Astrocyte (in vitro differentiated cells and primary cell): Measurements from ENCODE around the gene PPP2R3B. TPM values are rescaled to one million over a fixed set of nuclear protein-coding genes. Genes with fewer than 3 reads are reported as not detected.
"Not testable (repeated sequence)": the region's sequence is repeated elsewhere in the genome, so short reads cannot be mapped to it uniquely, and the experiment has no call there.

Experiments
- DNase-seq: peaks from one replicate; pipeline ENCODE4 v3.0.0-alpha.2; 2010; ENCODE audit warnings: low read depth
- FAIRE-seq: peaks from 2 replicates; lab custom pipeline; 2011; peaks lifted over from hg19 to GRCh38; lab: Jason Lieb, UNC
- H2AFZ ChIP-seq: 2 replicates; pipeline ENCODE4 v1.6.0; 2012; ENCODE audit warnings: low read depth, low read length, inconsistent platforms
- H3K27ac ChIP-seq: 2 replicates; pipeline ENCODE4 v1.5.1; 2011; ENCODE audit warnings: low read depth, low read length, inconsistent platforms
- H3K27me3 ChIP-seq: 2 replicates; pipeline ENCODE4 v1.6.0; 2011; ENCODE audit warnings: low read length, inconsistent platforms; ENCODE audit not compliant: insufficient read depth
- H3K36me3 ChIP-seq: 2 replicates; pipeline ENCODE4 v1.5.1; 2011; ENCODE audit warnings: low read length, inconsistent platforms; ENCODE audit not compliant: insufficient read depth
- H3K4me1 ChIP-seq: 2 replicates; pipeline ENCODE4 v1.5.1; 2011; ENCODE audit warnings: low read length, inconsistent platforms; ENCODE audit not compliant: insufficient read depth
- H3K4me2 ChIP-seq: 2 replicates; pipeline ENCODE4 v1.6.0; 2012; ENCODE audit warnings: low read length, inconsistent platforms
- H3K4me3 ChIP-seq: 2 replicates; pipeline ENCODE4 v1.5.1; 2011; ENCODE audit warnings: low read depth, mild to moderate bottlenecking, low read length, inconsistent platforms; ENCODE audit not compliant: insufficient read depth
- H3K79me2 ChIP-seq: 2 replicates; pipeline ENCODE4 v1.6.0; 2012; ENCODE audit warnings: mild to moderate bottlenecking, low read length, inconsistent platforms; ENCODE audit not compliant: insufficient read depth
- H3K9ac ChIP-seq: 2 replicates; pipeline ENCODE4 v1.6.0; 2012; ENCODE audit warnings: mild to moderate bottlenecking, low read length, inconsistent platforms
- H3K9me3 ChIP-seq: 2 replicates; pipeline ENCODE4 v1.5.1; 2012; ENCODE audit warnings: low read depth, mild to moderate bottlenecking, low read length, inconsistent platforms; ENCODE audit not compliant: insufficient read depth
- H4K20me1 ChIP-seq: 2 replicates; pipeline ENCODE4 v1.6.0; 2012; ENCODE audit warnings: low read length, inconsistent platforms; ENCODE audit not compliant: insufficient read depth
- H3K27ac Mint-ChIP-seq: one replicate; pipeline ENCODE4 v1.8.0; 2021; ENCODE audit warnings: mild to moderate bottlenecking, mixed read lengths; ENCODE audit not compliant: unreplicated experiment
- H3K27me3 Mint-ChIP-seq: one replicate; pipeline ENCODE4 v1.8.0; 2021; ENCODE audit warnings: low read depth, mixed read lengths; ENCODE audit not compliant: unreplicated experiment
- H3K36me3 Mint-ChIP-seq: one replicate; pipeline ENCODE4 v1.8.0; 2021; ENCODE audit warnings: low read depth, mixed read lengths; ENCODE audit not compliant: unreplicated experiment
- H3K4me1 Mint-ChIP-seq: one replicate; pipeline ENCODE4 v1.8.0; 2021; ENCODE audit warnings: low read depth, mixed read lengths; ENCODE audit not compliant: unreplicated experiment
- H3K4me3 Mint-ChIP-seq: one replicate; pipeline ENCODE4 v1.8.0; 2021; ENCODE audit warnings: mild to moderate bottlenecking, moderate library complexity, mixed read lengths; ENCODE audit not compliant: unreplicated experiment
- H3K9me3 Mint-ChIP-seq: one replicate; pipeline ENCODE4 v1.8.0; 2021; ENCODE audit warnings: mild to moderate bottlenecking, mixed read lengths; ENCODE audit not compliant: unreplicated experiment
- EZH2 ChIP-seq: IDR thresholded peaks from 2 replicates; pipeline ENCODE4 v1.6.1; 2012; ENCODE audit warnings: mild to moderate bottlenecking, low read length, inconsistent platforms; ENCODE audit not compliant: insufficient read depth
- total RNA-seq: library from RNA; stranded (reverse); gene quantifications from 2 replicates; pipeline ENCODE4 v1.2.1, GENCODE V29; 2021
- TF ChIP-seq, protein P1 (sequence below): IDR thresholded peaks from 2 replicates; pipeline ENCODE4 v1.5.1; 2011; ENCODE audit warnings: low read depth, mild to moderate bottlenecking, inconsistent platforms, low read length, moderate library complexity; ENCODE audit not compliant: insufficient read depth

Gene PPP2R3B
- total RNA-seq, 1 donor from 2014 or later, result 44.7 TPM

DNA sequence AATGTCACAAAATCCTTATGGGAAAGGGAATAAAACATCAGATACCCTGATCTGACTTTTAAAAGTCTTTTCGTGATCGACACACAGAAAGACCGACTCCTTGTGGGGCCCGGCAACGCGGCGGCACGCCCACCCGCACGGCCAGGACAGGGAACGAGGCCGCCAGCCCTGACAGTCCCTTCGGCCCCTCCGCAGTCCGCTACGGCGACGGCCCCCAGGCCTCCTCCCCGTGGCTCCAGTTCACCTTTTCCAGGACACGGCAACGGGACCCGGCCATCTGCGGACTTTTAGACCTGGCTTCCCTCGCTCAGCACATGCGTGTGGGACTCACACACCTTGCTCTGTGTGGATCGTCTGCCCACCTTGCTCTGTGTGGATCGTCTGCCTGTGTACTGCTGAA, 34.5 kb downstream of the PPP2R3B start:
- H3K9me3 ChIP-seq, result no peaks in the 10 kb centered on the region
- H3K4me1 ChIP-seq, result peaks cover 6% of the 10 kb centered on the region
- Mint-ChIP-seq H3K9me3 (peaks cover 2% of the 10 kb centered on the region), H3K4me1 (peaks cover 31% of the 10 kb centered on the region), H3K4me3 (no peak overlapping the region), H3K27me3 (no peaks in the 10 kb centered on the region), H3K27ac (no peak overlapping the region), H3K36me3 (peaks cover 21% of the 10 kb centered on the region)
- H3K79me2 ChIP-seq, result peaks cover 4% of the 10 kb centered on the region
- no peak overlapping the region for H3K27ac ChIP-seq
- H3K36me3 ChIP-seq, result no peaks in the 10 kb centered on the region
- DNase-seq (no peak), FAIRE-seq (no peak)
- TF ChIP-seq, protein P1, sequence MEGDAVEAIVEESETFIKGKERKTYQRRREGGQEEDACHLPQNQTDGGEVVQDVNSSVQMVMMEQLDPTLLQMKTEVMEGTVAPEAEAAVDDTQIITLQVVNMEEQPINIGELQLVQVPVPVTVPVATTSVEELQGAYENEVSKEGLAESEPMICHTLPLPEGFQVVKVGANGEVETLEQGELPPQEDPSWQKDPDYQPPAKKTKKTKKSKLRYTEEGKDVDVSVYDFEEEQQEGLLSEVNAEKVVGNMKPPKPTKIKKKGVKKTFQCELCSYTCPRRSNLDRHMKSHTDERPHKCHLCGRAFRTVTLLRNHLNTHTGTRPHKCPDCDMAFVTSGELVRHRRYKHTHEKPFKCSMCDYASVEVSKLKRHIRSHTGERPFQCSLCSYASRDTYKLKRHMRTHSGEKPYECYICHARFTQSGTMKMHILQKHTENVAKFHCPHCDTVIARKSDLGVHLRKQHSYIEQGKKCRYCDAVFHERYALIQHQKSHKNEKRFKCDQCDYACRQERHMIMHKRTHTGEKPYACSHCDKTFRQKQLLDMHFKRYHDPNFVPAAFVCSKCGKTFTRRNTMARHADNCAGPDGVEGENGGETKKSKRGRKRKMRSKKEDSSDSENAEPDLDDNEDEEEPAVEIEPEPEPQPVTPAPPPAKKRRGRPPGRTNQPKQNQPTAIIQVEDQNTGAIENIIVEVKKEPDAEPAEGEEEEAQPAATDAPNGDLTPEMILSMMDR, result no peak
- TF ChIP-seq EZH2, result no peak
- H2AFZ ChIP-seq, result no peak overlapping the region
- H4K20me1 ChIP-seq, result no peaks in the 10 kb centered on the region
- H3K9ac ChIP-seq, result no peak overlapping the region
- H3K4me3 ChIP-seq, result no peak overlapping the region
- H3K4me2 ChIP-seq, result no peak overlapping the region
- H3K27me3 ChIP-seq, result no peaks in the 10 kb centered on the region

DNA sequence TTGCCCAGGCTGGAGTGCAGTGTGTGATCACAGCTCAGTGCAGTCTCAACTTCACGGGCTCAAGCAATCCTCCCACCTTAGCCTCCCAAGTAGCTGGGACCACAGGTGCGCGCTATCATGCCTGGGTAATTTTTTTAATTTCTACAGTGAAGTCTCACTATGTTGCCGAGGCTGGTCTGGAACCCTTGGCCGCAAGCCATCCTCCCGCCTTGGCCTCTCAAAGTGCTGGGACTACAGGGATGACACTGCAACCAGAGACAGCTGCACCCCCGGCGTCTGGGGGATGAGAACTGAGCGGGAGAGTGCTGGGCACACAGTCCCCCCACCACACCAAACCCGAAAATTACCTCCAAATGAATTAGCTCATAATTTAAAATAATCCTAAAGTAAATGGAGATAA, 35.0 kb downstream of the PPP2R3B start:
- no peak for TF ChIP-seq EZH2
- TF ChIP-seq, protein P1, result no peak
- FAIRE-seq (no peak), DNase-seq (no peak)
- no peaks in the 10 kb centered on the region for H3K9me3 ChIP-seq
- no peaks in the 10 kb centered on the region for H4K20me1 ChIP-seq
- H3K36me3 ChIP-seq, result no peaks in the 10 kb centered on the region
- H3K9ac ChIP-seq, result no peak overlapping the region
- Mint-ChIP-seq H3K4me1 (peaks cover 28% of the 10 kb centered on the region), H3K9me3 (no peaks in the 10 kb centered on the region), H3K27ac (no peak overlapping the region), H3K27me3 (no peaks in the 10 kb centered on the region), H3K36me3 (peaks cover 25% of the 10 kb centered on the region), H3K4me3 (no peak overlapping the region)
- no peak overlapping the region for H2AFZ ChIP-seq
- no peak overlapping the region for H3K27ac ChIP-seq
- peaks cover 4% of the 10 kb centered on the region for H3K79me2 ChIP-seq
- H3K4me1 ChIP-seq, result peaks cover 5% of the 10 kb centered on the region
- H3K27me3 ChIP-seq, result no peaks in the 10 kb centered on the region
- H3K4me2 ChIP-seq, result no peak overlapping the region
- H3K4me3 ChIP-seq, result no peak overlapping the region

DNA sequence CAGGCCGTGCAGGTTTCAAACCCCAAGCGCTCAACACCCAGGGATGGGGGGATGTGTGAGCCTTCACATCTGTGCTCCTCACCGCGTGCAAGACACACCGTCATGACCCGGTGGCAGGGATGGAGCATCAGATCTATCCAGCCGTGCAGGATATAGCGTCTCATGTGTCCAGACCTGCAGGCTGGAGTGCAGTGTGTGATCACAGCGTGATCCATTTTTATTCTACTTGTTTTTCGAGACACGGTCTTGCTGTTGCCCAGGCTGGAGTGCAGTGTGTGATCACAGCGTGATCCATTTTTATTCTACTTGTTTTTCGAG, 35.4 kb downstream of the PPP2R3B start:
- not testable (repeated sequence) for H2AFZ ChIP-seq, H3K27me3 Mint-ChIP-seq, DNase-seq, FAIRE-seq, H3K4me2 ChIP-seq, H3K4me3 ChIP-seq, H4K20me1 ChIP-seq, H3K27me3 ChIP-seq, H3K27ac Mint-ChIP-seq, H3K79me2 ChIP-seq, H3K4me3 Mint-ChIP-seq, H3K9ac ChIP-seq, H3K9me3 Mint-ChIP-seq, H3K36me3 ChIP-seq, H3K9me3 ChIP-seq, H3K4me1 ChIP-seq, H3K27ac ChIP-seq
- Mint-ChIP-seq H3K36me3 (peaks cover 23% of the 10 kb centered on the region), H3K4me1 (peaks cover 23% of the 10 kb centered on the region)
